HG03571 (cell line): ENCODE data around the gene RPL22.

Experiments
- ATAC-seq: cut with Tn5 transposase; IDR thresholded peaks from one replicate; pipeline ENCODE4 v1.9.1; 2021; ENCODE audit not compliant: unreplicated experiment

RPL22 gene

DNA sequence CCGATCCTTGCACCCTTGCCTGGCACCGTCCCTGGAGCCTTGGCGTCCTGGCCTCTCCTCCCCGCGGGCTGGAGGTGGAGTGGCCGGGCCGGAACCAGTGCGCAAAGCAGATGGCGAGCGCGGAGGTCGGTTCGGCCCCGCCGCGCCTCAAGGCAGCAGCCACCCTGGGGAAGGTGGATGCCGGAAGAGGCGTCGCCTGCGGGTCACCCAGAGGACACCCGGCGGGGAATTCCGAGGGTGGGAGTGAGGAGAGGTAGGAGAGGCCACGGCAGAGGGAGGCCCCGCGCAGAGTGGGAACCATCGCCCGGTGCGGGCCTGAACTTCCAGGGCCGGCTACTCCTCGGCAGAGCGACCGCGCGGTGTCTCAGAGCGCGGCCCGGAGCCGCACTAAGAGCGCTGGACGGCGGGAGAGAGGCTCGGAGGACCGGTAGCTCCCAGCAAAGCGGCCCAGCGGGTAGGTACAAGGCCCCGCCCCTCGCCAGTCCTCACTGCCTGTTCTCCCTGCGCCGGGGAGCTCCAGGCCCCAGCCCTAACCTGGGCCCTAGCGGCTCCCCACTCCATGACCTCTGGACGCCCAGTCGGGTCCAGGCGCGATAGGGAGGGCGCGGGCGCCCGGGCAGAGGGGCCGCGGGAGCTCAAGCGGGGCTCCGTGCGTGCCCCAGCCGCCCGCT lies 6.6 kb upstream of the RPL22 start, which contains the start of gene RNF207:
TSS of gene RNF207 (plus strand) at position 271 of the 671 bp plus-strand sequence. CDS start 417 bp downstream, outside the sequence.
- ATAC-seq: no peak

- ATAC-seq: no peak
Measured at GRCh38 chr1:6202256-6202655, 2.9 kb upstream of the RPL22 start.

- no peak for ATAC-seq
Measured at GRCh38 chr1:6200188-6200809, 904 bp upstream of the RPL22 start.

GRCh38 chr1:6198646-6199297 lies 623 bp downstream of the RPL22 start:
- ATAC-seq: peak; percentile 20

DNA sequence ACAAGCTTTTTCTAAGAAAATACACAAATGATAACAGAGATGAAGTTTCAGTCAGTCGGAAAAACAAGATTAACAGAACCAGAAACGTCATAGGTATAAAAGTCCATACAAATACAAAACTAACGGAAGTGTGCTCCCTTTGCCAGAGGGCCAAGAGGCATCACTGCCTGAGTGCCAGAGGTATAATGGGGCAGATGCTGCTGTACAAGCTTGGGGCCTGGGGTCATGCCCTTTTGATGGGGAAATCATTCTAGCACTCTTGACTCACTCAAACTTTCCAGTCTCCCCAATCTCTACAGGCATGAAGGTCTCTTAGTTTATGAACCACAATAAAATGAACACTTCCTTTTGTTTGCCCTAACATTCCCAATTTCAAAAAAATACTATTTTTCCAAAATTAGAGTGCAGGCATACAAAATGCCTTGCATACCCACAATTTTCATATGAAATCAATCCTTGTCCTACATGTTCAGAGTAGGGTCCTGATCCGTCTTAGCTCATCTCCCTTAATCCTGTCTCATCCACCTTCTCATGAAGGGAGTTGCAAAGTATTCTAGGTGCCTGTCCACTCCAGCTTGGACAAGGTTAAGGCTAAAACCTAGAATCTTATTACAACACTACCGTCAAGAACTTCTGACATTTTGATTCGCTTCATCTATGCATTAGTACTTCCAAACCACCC lies 1.5 kb downstream of the RPL22 start:
- no peak for ATAC-seq

DNA sequence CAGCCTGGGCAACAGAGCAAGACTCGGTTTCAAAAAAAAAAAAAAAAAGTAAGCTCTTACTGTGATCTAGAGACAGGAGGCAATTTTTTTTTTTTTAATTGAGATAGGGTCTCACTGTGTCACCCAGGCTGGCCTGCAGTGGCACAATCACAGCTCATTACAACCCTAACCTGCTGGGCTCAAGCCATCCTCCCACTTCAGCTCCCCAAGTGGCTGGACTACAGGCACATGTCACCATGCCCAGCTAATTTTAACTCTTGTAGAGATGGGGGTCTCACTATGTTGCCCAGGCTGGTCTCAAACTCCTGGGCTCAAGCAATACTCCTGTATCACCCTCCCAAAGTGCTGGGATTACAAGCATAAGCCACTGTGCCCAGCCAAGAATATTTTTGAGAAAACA lies 7.4 kb downstream of the RPL22 start:
- no peak for ATAC-seq

DNA sequence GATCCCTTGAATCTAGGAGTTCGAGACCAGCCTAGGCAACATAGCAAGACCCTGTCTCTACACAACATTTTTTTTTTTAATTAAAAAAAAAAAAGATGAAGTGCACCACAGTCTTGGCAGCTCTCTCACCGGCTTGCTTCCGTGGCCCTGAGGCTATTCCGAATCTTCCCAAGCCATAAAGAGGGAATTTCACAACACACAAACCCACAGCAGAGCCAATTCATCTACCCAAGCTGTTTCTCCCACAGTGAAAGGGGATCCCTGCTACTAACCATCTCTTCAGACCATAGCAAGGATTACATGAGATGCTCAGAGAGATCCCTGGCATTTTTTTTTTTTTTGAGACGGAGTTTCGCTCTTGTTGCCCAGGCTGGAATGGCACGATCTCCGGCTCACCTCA lies 10.9 kb downstream of the RPL22 start:
- no peak for ATAC-seq

DNA sequence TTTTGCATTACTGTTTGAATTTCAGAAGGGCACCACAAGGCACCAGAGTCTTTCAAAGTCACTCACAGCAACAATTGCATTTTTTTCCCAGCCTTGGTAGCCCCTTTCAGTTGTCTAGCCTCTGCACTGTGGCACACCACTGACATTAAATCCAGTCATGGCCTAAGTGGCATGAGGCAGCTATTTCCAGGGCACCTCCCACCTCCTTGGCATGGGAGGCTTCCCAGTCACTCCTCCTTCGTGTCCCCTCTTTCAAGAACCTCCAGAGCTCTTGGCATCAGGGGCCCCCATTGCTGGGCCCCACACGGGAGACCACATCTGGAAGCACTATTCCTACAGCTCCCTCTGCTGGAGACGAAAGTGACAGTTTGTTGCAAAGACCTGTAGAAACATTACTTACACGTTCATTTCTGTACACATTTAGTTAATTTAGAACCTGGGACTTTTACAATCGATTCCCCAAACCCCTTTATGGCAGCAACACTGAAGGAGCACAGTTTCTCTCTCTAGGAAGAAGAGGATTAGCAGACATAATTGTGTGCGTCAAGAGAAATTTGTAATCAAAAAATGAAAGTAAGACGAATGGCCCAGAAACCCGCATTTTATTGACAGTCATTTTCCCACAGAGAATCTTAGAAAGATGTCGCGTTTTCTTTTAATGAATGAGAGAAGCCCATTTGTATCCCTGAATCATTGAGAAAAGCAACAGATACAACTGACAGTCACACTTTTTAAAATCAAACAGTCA lies 13.6 kb downstream of the RPL22 start:
- ATAC-seq: no peak

DNA sequence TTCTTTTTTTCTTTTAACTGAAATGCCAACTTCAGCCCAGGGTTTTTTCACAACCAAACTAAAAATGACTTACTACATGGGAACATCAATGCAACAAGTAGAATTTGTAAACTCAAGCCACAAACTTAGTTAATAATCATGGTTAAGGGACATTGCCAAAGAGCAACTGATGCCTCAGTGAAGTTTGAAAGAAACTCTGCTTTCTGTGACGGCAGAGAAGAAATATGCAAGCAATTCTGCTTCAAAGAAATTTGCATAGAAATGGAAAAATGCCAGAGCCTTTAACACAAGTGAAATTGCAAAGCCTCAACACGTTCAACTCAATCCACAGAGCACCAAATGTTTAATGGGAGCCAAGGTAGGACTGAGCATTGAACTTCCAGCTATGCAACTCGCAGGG lies 14.2 kb downstream of the RPL22 start:
- ATAC-seq: no peak

DNA sequence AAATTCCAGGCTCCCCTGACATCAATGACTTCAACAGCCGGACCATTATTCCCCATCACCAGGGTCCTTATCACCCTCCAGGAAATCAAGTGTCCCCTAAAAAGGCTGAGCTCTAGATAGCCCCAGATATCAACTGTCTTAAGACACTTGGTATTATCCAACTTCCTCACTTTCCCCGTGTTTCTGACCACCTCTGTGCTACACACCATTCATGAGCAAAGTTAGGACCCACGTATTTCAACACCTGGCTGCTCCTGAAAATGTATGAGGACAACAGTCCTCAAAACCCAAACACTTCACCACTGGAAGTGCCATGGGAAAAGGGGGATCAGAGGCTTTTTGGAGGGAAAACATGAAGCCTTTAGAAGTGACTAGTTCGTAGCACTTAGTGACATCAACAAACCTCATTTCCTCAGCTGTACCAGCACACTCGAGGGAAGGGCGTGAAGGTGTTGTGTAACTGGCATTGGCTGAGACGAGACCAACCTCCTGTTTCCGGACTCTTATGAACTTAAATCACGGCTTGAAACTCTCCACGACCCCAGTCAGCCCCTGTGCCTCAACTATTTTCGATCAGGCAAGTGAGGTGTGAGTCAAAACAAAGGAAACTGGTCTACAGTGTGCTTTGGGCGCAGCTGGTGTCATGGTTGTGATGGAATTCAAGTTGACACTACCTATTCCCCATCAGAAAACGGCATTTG lies 15.2 kb downstream of the RPL22 start:
- ATAC-seq: no peak

DNA sequence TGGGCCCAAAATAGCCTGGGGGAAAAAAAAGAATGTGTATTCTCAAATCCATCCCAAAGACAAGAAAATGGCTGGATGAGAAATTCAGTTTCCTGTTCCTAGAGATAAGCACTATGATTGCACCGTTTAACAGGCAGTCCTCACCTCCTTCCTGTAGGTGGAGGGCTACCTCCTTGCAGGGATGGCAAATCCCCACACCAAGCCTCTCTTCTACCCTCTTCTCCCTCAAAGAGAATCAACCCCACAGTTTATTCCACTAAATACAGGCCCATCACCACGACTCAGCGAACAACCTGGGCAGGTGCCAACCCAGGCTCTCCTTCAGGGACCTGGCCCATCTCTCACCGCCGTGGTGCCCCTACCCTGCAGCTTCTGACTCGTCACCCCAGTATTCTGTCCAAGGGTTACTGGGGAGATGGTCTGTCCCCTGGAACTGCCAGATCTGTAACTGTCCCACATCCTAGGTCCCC lies 15.8 kb downstream of the RPL22 start:
- ATAC-seq: no peak

- no peak for ATAC-seq
Measured at GRCh38 chr1:6181347-6181770, 18.0 kb downstream of the RPL22 start.

DNA sequence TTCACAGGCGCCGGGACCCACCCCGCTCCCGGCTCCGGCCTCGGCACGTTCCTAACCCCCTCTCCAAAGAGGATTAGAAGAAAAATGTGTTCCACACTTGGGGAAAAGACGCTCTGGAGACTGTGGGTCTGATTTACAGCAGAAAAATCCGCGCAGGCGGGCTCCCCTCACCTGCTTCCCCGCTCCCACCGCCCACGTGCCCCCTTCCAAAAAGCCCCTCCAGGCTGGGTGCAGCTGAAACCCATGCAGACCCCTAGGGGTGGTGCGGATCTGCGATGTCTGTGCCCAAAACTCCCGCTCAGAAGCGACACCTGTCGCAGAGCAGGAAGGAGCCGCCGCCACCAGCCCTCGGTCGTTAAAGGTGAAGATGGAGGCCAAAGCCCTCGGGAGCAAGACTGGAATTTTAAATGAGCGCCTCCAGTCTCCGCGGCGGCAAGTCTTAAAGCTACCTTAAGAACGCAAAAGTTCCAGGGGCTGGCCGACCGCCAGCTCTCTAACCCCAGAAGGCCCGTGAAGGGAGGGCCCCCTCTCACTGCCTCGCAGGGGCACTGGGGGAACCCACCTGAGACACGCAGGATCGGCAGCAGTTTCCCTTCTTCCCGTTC lies 18.6 kb downstream of the RPL22 start:
- ATAC-seq: no peak

- ATAC-seq: no peak
Measured at GRCh38 chr1:6180268-6180706, 19.1 kb downstream of the RPL22 start, which contains the start of gene CHD5. TSS of gene CHD5 (minus strand) at chr1:6180321. CDS start at chr1:6180023, 298 bp downstream.

DNA sequence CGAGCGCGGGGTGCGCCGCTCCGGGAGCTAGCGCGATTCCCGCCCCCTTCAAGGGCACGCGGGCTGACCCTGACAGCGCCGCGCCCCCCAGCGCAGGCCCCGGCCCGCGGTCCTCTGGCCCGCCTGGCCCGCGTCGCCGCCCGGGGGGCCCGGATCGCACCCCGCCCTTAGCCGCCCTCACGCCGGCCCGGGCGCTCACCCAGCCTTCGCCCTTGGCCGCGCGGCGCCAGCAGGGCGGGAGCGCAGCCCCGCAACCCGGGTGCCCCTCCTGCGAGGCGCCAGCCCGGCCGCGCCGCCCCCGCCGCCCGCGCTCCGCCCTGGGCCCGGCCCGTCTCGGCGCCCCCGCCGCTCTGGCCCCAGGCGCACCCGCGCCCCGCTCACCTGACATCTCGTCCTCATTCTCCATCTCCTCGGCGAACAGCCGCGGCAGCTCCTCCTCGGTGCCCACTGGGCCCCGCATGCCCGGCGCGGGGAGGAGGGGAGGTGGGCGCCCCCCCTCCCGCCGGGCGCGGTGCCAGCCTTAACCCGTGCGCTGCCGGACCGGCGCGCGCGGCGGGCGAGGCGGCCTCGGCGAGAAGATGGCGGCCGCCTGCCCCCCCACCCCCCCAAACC lies 19.7 kb downstream of the RPL22 start:
- no peak for ATAC-seq

- ATAC-seq: no peak
Measured at GRCh38 chr1:6178751-6179563, 20.4 kb downstream of the RPL22 start.

GRCh38 chr1:6177681-6178380 lies 21.6 kb downstream of the RPL22 start:
- no peak for ATAC-seq

- no peak for ATAC-seq
Measured at GRCh38 chr1:6176779-6177178, 22.6 kb downstream of the RPL22 start.
